ENCODE measurements around the gene TNRC18. TPM values are rescaled to one million over a fixed set of nuclear protein-coding genes. Genes with fewer than 3 reads are reported as not detected.
"Not testable (repeated sequence)": the region's sequence is repeated elsewhere in the genome, so short reads cannot be mapped to it uniquely, and the experiment has no call there.

Gene TNRC18
- total RNA-seq, 1 donor from 2014 or later, result 33.2 TPM

GRCh38 chr7:5291711-5292335 lies 131.8 kb downstream of the TNRC18 start:
- DNase-seq (ENCODE audit: low spot score), result not testable (repeated sequence)

GRCh38 chr7:5291301-5291700 lies 132.3 kb downstream of the TNRC18 start:
- no peak for DNase-seq (ENCODE audit: low spot score)

- no peak for DNase-seq (ENCODE audit: low spot score)
Measured at GRCh38 chr7:5289355-5289754, 134.3 kb downstream of the TNRC18 start.

GRCh38 chr7:5288560-5288959 lies 135.1 kb downstream of the TNRC18 start:
- not testable (repeated sequence) for DNase-seq (ENCODE audit: low spot score)

GRCh38 chr7:5287802-5288201 lies 135.8 kb downstream of the TNRC18 start:
- no peak for DNase-seq (ENCODE audit: low spot score)

- DNase-seq (ENCODE audit: low spot score), result not testable (repeated sequence)
Measured at GRCh38 chr7:5287373-5287772, 136.3 kb downstream of the TNRC18 start.

GRCh38 chr7:5286933-5287332 lies 136.7 kb downstream of the TNRC18 start:
- no peak for DNase-seq (ENCODE audit: low spot score)

- no peak for DNase-seq (ENCODE audit: low spot score)
Measured at GRCh38 chr7:5284304-5285281, 139.0 kb downstream of the TNRC18 start.

- DNase-seq (ENCODE audit: low spot score), result no peak
Measured at GRCh38 chr7:5283421-5284303, 140.0 kb downstream of the TNRC18 start.

- peak; percentile 9 for DNase-seq (ENCODE audit: low spot score)
Measured at GRCh38 chr7:5282543-5283316, 140.9 kb downstream of the TNRC18 start, which contains the start of gene SLC29A4. TSS of gene SLC29A4 (plus strand) at chr7:5282943. CDS start at chr7:5287817, 4,874 bp downstream.

- DNase-seq (ENCODE audit: low spot score), result not testable (repeated sequence)
Measured at GRCh38 chr7:5281598-5282500, 141.8 kb downstream of the TNRC18 start.

- no peak for DNase-seq (ENCODE audit: low spot score)
Measured at GRCh38 chr7:5279734-5280133, 143.9 kb downstream of the TNRC18 start.

- no peak for DNase-seq (ENCODE audit: low spot score)
Measured at GRCh38 chr7:5278766-5279165, 144.9 kb downstream of the TNRC18 start.

GRCh38 chr7:5276611-5277010 lies 147.0 kb downstream of the TNRC18 start:
- DNase-seq (ENCODE audit: low spot score), result no peak

- DNase-seq (ENCODE audit: low spot score), result not testable (repeated sequence)
Measured at GRCh38 chr7:5276123-5276522, 147.5 kb downstream of the TNRC18 start.

- peak; percentile 61 for DNase-seq (ENCODE audit: low spot score)
Measured at GRCh38 chr7:5275510-5275909, 148.1 kb downstream of the TNRC18 start.

GRCh38 chr7:5274985-5275431 lies 148.6 kb downstream of the TNRC18 start:
- peak; percentile 44 for DNase-seq (ENCODE audit: low spot score)

- DNase-seq (ENCODE audit: low spot score), result no peak
Measured at GRCh38 chr7:5274441-5274840, 149.2 kb downstream of the TNRC18 start.

- DNase-seq (ENCODE audit: low spot score), result not testable (repeated sequence)
Measured at GRCh38 chr7:5273831-5274405, 149.7 kb downstream of the TNRC18 start.

Measured in umbilical cord (tissue), 2 donors.